A549 treated with CpdA at 1 μM for 4 hours (cell line): Measurements from ENCODE around the gene GATD1. TPM values are rescaled to one million over a fixed set of nuclear protein-coding genes. Genes with fewer than 3 reads are reported as not detected.

Source experiments
- total RNA-seq: library from RNA; stranded (reverse); fragments of 200-300 nt; extraction: Qiagen RNA extraction; gene quantifications from 5 replicates; pipeline ENCODE4 v1.2.3, GENCODE V29; 2022; ENCODE audit warnings: low read depth

GATD1 gene, protein sequence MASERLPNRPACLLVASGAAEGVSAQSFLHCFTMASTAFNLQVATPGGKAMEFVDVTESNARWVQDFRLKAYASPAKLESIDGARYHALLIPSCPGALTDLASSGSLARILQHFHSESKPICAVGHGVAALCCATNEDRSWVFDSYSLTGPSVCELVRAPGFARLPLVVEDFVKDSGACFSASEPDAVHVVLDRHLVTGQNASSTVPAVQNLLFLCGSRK
- total RNA-seq: 38.5 to 51.7 TPM (median 45.2 TPM) in 5 replicates

DNA sequence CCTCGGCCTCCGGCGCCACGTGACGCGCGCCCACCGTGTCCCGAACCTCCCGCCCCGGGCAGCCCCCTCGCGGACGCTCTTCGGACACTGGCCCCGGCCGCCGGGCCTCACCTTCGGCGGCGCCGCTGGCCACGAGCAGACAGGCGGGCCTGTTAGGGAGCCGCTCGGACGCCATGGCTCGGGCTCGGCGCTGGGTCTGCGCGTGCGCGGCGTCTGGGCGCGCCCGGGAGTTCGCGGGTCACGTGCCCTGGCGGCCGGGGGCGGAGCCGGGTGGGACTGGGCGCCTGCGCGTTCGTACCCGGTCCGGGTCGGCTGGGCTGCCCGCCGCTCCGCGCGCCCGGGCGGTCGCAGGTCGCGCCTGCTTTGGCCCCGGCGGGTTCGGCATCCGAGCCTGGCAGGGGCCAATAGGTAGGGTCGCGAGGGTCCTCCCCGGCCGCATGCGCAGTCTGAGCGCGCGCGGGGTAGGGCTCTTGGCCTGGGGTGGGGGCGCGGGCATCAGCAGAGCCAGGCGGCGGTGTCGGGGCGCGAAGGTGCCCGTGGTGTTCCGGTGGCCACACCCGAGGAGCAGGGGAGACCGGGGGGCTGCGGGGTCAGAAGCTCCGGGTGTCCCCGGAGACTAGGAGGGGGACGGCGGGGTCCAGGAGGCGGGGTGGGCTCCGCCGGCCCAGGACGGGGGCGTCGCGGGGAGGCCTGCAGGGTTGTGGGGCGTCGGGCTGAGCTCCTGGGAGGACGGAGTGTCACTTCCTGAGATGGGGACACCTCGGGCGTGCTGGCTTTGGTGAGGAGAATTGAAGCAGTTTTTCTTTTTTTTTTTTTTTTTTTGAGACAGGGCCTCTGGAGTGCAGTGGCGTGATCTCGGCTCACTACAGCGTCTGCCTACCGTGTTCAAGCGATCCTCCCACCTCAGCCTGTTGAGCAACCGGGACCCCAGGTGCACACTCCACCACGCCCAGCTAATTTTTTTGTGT, at the start of gene GATD1:
GATD1 (minus strand) TSS at position 200 of the 968 bp plus-strand sequence; CDS start at position 175, 25 bp downstream.

DNA sequence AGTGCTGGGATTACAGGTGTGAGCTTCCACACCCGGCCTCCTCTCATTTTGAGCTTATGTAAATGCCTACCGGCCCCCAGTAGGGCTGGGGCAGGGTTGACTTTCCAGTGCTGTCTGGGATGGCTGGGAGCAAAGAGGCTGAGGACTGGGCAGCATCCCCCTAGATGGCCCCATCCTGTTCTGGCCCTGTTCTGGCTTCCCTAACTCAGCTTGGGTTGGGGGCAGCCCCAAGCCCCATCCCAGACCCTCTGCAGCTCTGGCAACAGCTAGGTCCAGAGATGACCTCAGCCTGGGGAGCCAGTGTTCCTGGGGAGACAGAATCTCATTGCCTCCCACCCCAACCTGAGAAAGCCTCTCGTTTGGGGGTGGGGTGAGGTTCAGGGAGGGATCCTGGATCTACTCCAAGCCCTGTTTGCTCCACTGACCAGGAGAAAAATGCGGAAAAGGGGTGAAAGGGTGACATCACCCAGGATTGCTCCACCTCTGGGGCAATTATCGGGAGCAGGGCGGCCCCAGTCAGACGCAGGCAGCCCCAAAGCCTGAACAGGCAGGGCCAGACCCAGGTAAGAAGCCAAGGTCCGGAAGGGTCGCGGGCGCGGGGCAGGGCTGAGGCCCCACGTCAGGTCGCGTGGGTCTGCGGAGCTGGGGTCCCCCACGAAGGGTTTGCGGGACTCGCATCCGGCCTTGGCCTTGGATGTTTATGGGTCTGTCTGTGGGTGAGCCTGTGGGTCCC, 41.3 kb upstream of the GATD1 start, which contains the start of gene PNPLA2:
PNPLA2 (plus strand) TSS at position 519 of the 733 bp plus-strand sequence. CDS start 805 bp downstream, outside the sequence.

DNA sequence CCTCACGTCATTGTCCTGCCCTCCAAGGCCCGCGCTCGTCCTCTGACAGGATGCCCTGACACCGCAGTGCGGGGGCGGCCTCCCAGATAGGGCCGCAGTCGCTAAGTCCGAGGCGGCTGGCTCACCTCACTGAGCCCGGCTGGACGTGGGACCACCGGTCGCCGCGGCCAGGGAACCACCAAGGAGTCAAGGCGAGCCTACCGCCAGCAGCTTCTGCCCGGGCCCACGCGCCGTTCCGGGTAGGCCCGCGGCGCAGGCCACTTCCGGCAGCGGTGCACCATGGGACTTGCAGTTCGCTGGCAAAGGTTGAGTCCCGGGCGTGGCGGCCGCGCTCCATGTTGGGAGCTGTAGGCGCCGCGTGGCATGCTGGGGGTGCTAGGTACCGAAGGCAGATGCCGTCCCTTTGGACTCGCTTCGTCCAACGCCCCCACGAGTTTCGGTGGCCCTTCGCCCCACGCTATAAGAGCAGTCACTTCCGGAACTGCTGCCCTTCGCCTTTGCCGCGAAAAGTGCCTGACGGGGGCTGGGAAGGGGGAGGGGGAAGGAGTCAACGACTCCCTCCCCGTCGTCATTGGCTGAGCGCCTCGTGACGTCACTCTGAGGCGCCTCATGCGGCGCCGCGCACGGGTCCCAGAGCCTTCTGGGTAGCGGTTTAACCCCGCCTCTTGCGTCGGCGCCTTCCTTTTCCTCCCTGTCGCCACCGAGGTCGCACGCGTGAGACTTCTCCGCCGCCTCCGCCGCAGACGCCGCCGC, 32.2 kb upstream of the GATD1 start, which contains the start of gene RPLP2:
RPLP2 (plus strand) TSS at position 681 of the 753 bp plus-strand sequence. CDS start 268 bp downstream, outside the sequence.

DNA sequence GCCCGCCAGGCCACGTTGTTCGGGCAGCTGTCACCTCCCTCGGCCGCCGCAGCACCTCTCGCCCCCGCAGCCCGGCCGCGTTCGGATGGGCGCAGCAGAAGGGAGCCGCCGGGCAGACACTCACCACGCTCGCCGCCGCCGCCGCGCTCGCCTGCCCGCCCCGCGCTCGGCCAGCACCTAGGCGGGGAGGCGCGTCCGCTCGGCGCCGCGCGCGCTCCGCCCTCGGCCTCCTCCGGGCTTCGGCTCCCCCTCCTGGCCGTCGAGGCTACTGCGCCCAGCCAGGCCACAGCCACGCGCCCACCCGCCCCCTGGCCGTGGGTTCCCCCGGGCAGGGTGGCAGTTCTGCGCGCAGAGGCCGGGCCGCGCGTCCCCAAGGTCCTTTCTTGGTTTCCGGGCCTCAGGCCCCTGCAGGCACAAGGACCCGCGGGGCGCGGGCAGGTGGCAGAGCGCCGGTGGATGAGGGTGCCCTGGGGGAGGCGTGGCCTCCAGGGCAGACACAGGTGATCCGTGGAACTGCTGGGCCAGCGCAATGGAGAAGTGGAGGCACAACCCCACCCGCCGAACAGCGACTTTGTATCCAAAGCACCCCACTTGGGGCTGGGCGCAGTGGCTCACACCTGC, 20.9 kb upstream of the GATD1 start, which contains the start of gene SLC25A22:
SLC25A22 (minus strand) TSS at position 189 of the 621 bp plus-strand sequence. CDS start 3,275 bp downstream, outside the sequence.

DNA sequence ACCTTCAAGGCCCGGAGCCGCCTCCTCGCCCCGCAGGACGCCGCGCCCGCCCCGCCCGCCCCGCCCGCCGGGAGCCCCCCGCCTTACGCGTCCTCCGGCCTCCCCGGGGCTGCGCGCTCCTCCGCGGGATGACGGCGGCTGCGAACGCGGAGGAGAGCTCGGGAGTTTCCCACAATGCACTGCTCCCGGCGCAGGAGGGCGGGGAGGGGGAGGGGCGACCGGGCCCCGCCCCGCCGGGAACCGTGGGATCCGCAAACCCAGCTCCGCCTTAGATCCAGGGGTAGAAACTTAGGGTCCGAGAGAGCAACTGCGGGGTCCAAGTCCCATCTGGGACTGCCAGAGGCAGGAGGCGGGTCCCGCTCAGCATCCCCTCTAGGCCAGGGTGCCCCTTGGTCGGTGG, 12.7 kb upstream of the GATD1 start, which contains the start of gene CEND1:
CEND1 (minus strand) TSS at position 148 of the 400 bp plus-strand sequence. CDS start 1,514 bp downstream, outside the sequence.

DNA sequence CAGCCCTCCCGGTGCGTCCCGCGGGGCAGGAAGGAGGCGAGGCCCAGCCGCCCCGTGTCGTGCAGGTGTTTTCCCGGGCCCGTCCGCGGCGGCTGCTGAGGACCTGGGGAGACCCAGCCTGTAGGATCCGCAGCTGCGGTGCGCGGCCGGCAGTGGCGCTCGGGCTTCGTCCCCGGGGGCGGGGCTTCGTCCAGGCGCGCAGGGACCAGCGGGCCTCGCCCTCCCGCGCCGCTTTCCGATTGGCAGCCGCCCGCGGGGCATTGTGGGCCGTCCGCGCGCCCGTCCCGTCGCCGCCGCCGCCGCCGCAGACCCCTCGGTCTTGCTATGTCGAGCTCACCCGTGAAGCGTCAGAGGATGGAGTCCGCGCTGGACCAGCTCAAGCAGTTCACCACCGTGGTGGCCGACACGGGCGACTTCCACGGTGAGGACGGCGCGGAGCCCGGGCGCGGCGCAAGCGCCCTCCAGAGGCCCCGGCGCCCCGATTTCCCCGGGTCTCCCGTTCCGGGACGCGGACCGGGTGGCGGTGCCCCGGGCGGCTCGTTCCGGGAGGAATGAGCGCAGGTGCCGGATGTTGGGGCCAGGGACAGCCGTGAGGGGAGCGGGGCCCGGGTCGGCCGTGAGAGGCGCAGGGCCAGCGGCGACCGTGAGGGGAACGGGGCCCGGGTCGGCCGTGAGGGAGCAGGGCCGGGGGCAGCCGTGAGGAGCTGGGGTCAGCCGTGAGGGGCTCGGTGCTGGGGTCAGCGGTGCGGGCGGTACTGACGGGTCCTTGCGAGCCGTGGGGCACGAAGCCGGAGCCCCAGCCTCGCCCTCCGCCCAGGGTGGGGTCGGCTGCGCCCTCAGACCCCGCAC, 29.9 kb downstream of the GATD1 start, which contains the start of gene TALDO1:
TALDO1 (plus strand) TSS at position 307 of the 849 bp plus-strand sequence; CDS start at position 325, 18 bp downstream.

Other genes starting within 250 kb of the GATD1 start
- 92.4 to 151 TPM (median 143 TPM) in 5 replicates for gene HRAS, start 241.9 kb downstream of the GATD1 start, total RNA-seq
- gene LRRC56, start 240.0 kb downstream of the GATD1 start, total RNA-seq: 0.55 to 0.74 TPM (median 0.66 TPM) in 5 replicates
- 2.0 to 3.5 TPM (median 2.3 TPM) in 5 replicates for gene LMNTD2, start 216.7 kb downstream of the GATD1 start, total RNA-seq
- 30.8 to 37.0 TPM (median 33.0 TPM) in 5 replicates for gene RASSF7, start 216.5 kb downstream of the GATD1 start, total RNA-seq
- 28.0 to 34.8 TPM (median 34.2 TPM) in 5 replicates for gene PHRF1, start 201.0 kb downstream of the GATD1 start, total RNA-seq
- gene IRF7, start 161.5 kb downstream of the GATD1 start, total RNA-seq: 4.7 to 6.9 TPM (median 6.3 TPM) in 5 replicates
- gene CDHR5, start 152.5 kb downstream of the GATD1 start, total RNA-seq: 0.03 to 0.19 TPM (median 0.03 TPM) in 3 of 5 replicates, not detected in the others
- not detected in 5 replicates for gene SCT, start 150.3 kb downstream of the GATD1 start, total RNA-seq
- gene DRD4, start 140.2 kb downstream of the GATD1 start, total RNA-seq: 0.13 to 0.41 TPM (median 0.28 TPM) in 4 of 5 replicates, not detected in the other
- gene DEAF1, start 82.3 kb downstream of the GATD1 start, total RNA-seq: 25.7 to 36.7 TPM (median 34.9 TPM) in 5 replicates
- gene TMEM80, start 81.7 kb downstream of the GATD1 start, total RNA-seq: 8.9 to 11.1 TPM (median 10.7 TPM) in 5 replicates
- 78.2 to 132 TPM (median 114 TPM) in 5 replicates for gene EPS8L2, start 71.3 kb downstream of the GATD1 start, total RNA-seq
- gene TALDO1, start 30.0 kb downstream of the GATD1 start, total RNA-seq: 415 to 447 TPM (median 432 TPM) in 5 replicates
- 1.6 to 1.8 TPM (median 1.7 TPM) in 5 replicates for gene CEND1, start 12.6 kb upstream of the GATD1 start, total RNA-seq
- gene SLC25A22, start 20.8 kb upstream of the GATD1 start, total RNA-seq: 23.3 to 38.0 TPM (median 36.9 TPM) in 5 replicates
- gene PIDD1, start 27.7 kb upstream of the GATD1 start, total RNA-seq: 8.7 to 15.1 TPM (median 14.5 TPM) in 5 replicates
- 1,534 to 2,430 TPM (median 2,343 TPM) in 5 replicates for gene RPLP2, start 32.5 kb upstream of the GATD1 start, total RNA-seq
- 33.3 to 63.5 TPM (median 54.2 TPM) in 5 replicates for gene PNPLA2, start 41.4 kb upstream of the GATD1 start, total RNA-seq
- 2.1 to 4.9 TPM (median 3.6 TPM) in 5 replicates for gene CRACR2B, start 50.4 kb upstream of the GATD1 start, total RNA-seq
- 725 to 823 TPM (median 751 TPM) in 5 replicates for gene CD151, start 55.5 kb upstream of the GATD1 start, total RNA-seq
- gene POLR2L, start 65.0 kb upstream of the GATD1 start, total RNA-seq: 565 to 731 TPM (median 616 TPM) in 5 replicates
- 117 to 183 TPM (median 173 TPM) in 5 replicates for gene TSPAN4, start 65.4 kb upstream of the GATD1 start, total RNA-seq
- 70.7 to 81.3 TPM (median 76.3 TPM) in 5 replicates for gene CHID1, start 133.3 kb upstream of the GATD1 start, total RNA-seq
- 32.1 to 39.7 TPM (median 36.5 TPM) in 5 replicates for gene AP2A2, start 148.4 kb upstream of the GATD1 start, total RNA-seq